GM23338 (cell line): Measurements from ENCODE around the gene GNPTAB. TPM values are rescaled to one million over a fixed set of nuclear protein-coding genes. Genes with fewer than 3 reads are reported as not detected.

ENCODE experiments used
- ATAC-seq: fragments of 200-7000 bp; cut with Tn5 transposase; 3 replicates; pipeline ENCODE4 v1.9.1; 2020
- DNase-seq: peaks from one replicate; pipeline ENCODE4 v3.0.0-alpha.2; 2015; ENCODE audit warnings: low spot score
- H2AFZ ChIP-seq: fragments of 200-600 bp; sonication (generic); 2 replicates; pipeline ENCODE4 v1.8.0; 2016; ENCODE audit warnings: antibody characterized with exemption, mild to moderate bottlenecking, moderate library complexity
- H3F3A ChIP-seq: fragments of 200-600 bp; sonication (generic); replicated peaks from 2 replicates; pipeline ENCODE4 v1.8.0; 2017; ENCODE audit warnings: antibody characterized with exemption, mixed run types, low read depth
- H3K27ac ChIP-seq: fragments of 200-600 bp; sonication (generic); 2 replicates; pipeline ENCODE4 v1.6.1; 2016; ENCODE audit warnings: low read depth
- H3K27me3 ChIP-seq: fragments of 200-600 bp; sonication (generic); 2 replicates; pipeline ENCODE4 v1.8.0; 2016; ENCODE audit warnings: mild to moderate bottlenecking, mixed run types, moderate library complexity; ENCODE audit not compliant: insufficient read depth
- H3K36me3 ChIP-seq: fragments of 200-600 bp; sonication (generic); 2 replicates; pipeline ENCODE4 v1.8.0; 2016; ENCODE audit warnings: mild to moderate bottlenecking; ENCODE audit not compliant: insufficient read depth
- H3K4me1 ChIP-seq: fragments of 200-600 bp; sonication (generic); 2 replicates; pipeline ENCODE4 v1.8.0; 2016; ENCODE audit warnings: mild to moderate bottlenecking, moderate library complexity; ENCODE audit not compliant: insufficient read depth
- H3K4me2 ChIP-seq: fragments of 200-600 bp; sonication (generic); 2 replicates; pipeline ENCODE4 v1.7.1; 2017; ENCODE audit warnings: mixed run types
- H3K4me3 ChIP-seq: fragments of 200-600 bp; sonication (generic); 2 replicates; pipeline ENCODE4 v1.6.1; 2016; ENCODE audit warnings: mixed run types
- H3K79me2 ChIP-seq: fragments of 200-600 bp; sonication (generic); replicated peaks from 2 replicates; pipeline ENCODE4 v1.8.0; 2017; ENCODE audit warnings: mild to moderate bottlenecking; ENCODE audit not compliant: insufficient read depth
- H3K9me2 ChIP-seq: fragments of 200-600 bp; sonication (generic); 2 replicates; pipeline ENCODE4 v1.8.0; 2017; ENCODE audit not compliant: insufficient read depth
- H4K20me1 ChIP-seq: fragments of 200-600 bp; sonication (generic); replicated peaks from 2 replicates; pipeline ENCODE4 v1.8.0; 2017; ENCODE audit warnings: mild to moderate bottlenecking; ENCODE audit not compliant: insufficient read depth
- H3K27ac Mint-ChIP-seq: 2 replicates; pipeline ENCODE4 v1.8.0; 2020; ENCODE audit warnings: inconsistent platforms, mild to moderate bottlenecking, moderate library complexity, mixed read lengths
- H3K27me3 Mint-ChIP-seq: 3 replicates; pipeline ENCODE4 v1.8.0; 2022; ENCODE audit warnings: low read depth, mild to moderate bottlenecking, moderate library complexity, mixed read lengths, inconsistent platforms; ENCODE audit not compliant: insufficient read depth, poor library complexity
- H3K36me3 Mint-ChIP-seq: 3 replicates; pipeline ENCODE4 v1.8.0; 2021; ENCODE audit warnings: low read depth, mild to moderate bottlenecking, inconsistent platforms, moderate library complexity, mixed read lengths
- H3K4me1 Mint-ChIP-seq: 3 replicates; pipeline ENCODE4 v1.8.0; 2020; ENCODE audit warnings: mild to moderate bottlenecking, inconsistent platforms, mixed read lengths
- H3K4me3 Mint-ChIP-seq: 3 replicates; pipeline ENCODE4 v1.8.0; 2021; ENCODE audit warnings: moderate library complexity, mild to moderate bottlenecking, inconsistent platforms, mixed read lengths
- H3K9me3 Mint-ChIP-seq: 3 replicates; pipeline ENCODE4 v1.8.0; 2020; ENCODE audit warnings: moderate library complexity, mild to moderate bottlenecking, inconsistent platforms, mixed read lengths
- CREB1 ChIP-seq: fragments of 250-450 bp; sonication (Bioruptor Pico); IDR thresholded peaks from 2 replicates; pipeline ENCODE4 v1.5.0; 2020; ENCODE audit warnings: low read depth, mild to moderate bottlenecking, moderate library complexity
- EZH2 ChIP-seq: fragments of 200-600 bp; sonication (generic); IDR thresholded peaks from one replicate; pipeline ENCODE4 v1.8.0; 2017; ENCODE audit warnings: antibody characterized with exemption, mild to moderate bottlenecking, low read depth; ENCODE audit not compliant: unreplicated experiment
- EZH2phosphoT487 ChIP-seq: fragments of 200-600 bp; sonication (generic); IDR thresholded peaks from one replicate; pipeline ENCODE4 v1.8.1; 2018; ENCODE audit warnings: antibody characterized with exemption; ENCODE audit not compliant: unreplicated experiment
- JUNB ChIP-seq: IDR thresholded peaks from one replicate; pipeline ENCODE4 v1.6.1; 2016; ENCODE audit warnings: antibody characterized with exemption; ENCODE audit not compliant: unreplicated experiment
- NANOG ChIP-seq: IDR thresholded peaks from 2 replicates; pipeline ENCODE4 v1.6.1; 2016; ENCODE audit warnings: antibody characterized with exemption, borderline replicate concordance
- POLR2AphosphoS5 ChIP-seq: IDR thresholded peaks from 2 replicates; pipeline ENCODE4 v1.6.1; 2016; ENCODE audit warnings: antibody characterized with exemption, low read depth
- STAT1 ChIP-seq: IDR thresholded peaks from one replicate; pipeline ENCODE4 v1.6.1; 2016; ENCODE audit warnings: antibody characterized with exemption; ENCODE audit not compliant: unreplicated experiment
- ZNF114 ChIP-seq: fragments of 250-450 bp; sonication (Bioruptor Pico); IDR thresholded peaks from 2 replicates; pipeline ENCODE4 v1.5.0; 2020; ENCODE audit warnings: mild to moderate bottlenecking, moderate library complexity
- ZNF331 ChIP-seq: fragments of 250-450 bp; sonication (Bioruptor Pico); IDR thresholded peaks from 2 replicates; pipeline ENCODE4 v1.5.0; 2020; ENCODE audit warnings: low read depth, mild to moderate bottlenecking, moderate library complexity
- polyA plus RNA-seq: library from polyadenylated mRNA; unstranded; fragments of >200 nt; fragmentation: Nextera tagmentation; extraction: Ambion mirVana; gene quantifications from 2 replicates; pipeline ENCODE4 v1.2.1, GENCODE V29; 2016
- total RNA-seq: library from RNA; depleted of rRNA; stranded (reverse); fragments of >200 nt; shearing (Covaris generic); gene quantifications from 2 replicates; pipeline ENCODE4 v1.2.3, GENCODE V29; 2014
- TF ChIP-seq, protein P1 (sequence below): fragments of 250-450 bp; sonication (Bioruptor Pico); IDR thresholded peaks from 2 replicates; pipeline ENCODE4 v1.5.0; 2020; ENCODE audit warnings: mild to moderate bottlenecking, moderate library complexity
- TF ChIP-seq, protein P2 (sequence below): IDR thresholded peaks from one replicate; pipeline ENCODE4 v1.6.1; 2018; ENCODE audit warnings: antibody characterized with exemption; ENCODE audit not compliant: unreplicated experiment
- TF ChIP-seq, protein P3 (sequence below), 2 experiments: fragments of 200-600 bp in 1 of 2; sonication (generic) in 1 of 2; conservative IDR thresholded peaks; 2 replicates each; pipeline versions ENCODE4 v1.5.1 to v1.6.1; 2016 to 2017; ENCODE audit warnings: antibody characterized with exemption in 2 of 2, low read depth in 2 of 2, mild to moderate bottlenecking in 2 of 2, moderate library complexity in 1 of 2
- TF ChIP-seq, protein P4 (sequence below): IDR thresholded peaks from 2 replicates; pipeline ENCODE4 v1.6.1; 2016; ENCODE audit warnings: antibody characterized with exemption

The GNPTAB gene
- total and polyA plus RNA-seq, 2 experiments from 2014 or later, result 23.6 to 58.3 TPM

DNA sequence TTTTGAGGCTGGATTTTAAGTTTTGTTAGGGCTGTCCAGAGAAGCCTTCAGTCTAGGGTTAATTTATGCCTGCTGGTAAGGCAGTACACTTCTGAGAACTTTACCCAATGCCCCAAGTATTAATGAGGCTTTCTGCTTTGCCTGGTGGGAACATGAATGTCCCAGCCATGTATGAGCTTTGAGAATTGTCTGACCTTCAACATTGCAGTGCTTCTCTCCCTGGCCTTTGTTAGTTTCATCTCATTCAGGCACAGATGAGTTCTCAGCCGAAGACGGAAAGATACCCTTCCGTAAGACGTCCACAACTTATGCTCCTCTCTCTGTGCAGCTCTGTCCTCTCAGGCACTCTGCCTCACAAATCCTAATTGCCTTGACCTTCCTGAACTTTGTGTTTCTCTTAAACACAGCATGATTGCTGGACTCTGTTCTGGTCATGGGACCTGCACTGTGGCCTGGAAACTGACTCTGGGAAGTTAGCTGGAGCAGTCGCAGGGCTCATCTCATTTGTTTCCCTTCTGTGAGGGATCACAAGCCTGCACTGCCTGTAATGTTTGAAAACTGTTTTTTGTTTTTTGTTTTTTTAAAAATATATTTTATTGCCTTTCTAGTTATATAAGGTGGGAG, 117.6 kb downstream of the GNPTAB start:
- DNase-seq, result no peak
- H4K20me1 ChIP-seq, result no peaks in the 10 kb centered on the region
- H3K79me2 ChIP-seq, result peaks cover 9% of the 10 kb centered on the region; the same call in 1 of the 2 replicates
- no peak for TF ChIP-seq EZH2phosphoT487
- TF ChIP-seq JUNB, result no peak
- no peak for TF ChIP-seq STAT1
- TF ChIP-seq, protein P1, sequence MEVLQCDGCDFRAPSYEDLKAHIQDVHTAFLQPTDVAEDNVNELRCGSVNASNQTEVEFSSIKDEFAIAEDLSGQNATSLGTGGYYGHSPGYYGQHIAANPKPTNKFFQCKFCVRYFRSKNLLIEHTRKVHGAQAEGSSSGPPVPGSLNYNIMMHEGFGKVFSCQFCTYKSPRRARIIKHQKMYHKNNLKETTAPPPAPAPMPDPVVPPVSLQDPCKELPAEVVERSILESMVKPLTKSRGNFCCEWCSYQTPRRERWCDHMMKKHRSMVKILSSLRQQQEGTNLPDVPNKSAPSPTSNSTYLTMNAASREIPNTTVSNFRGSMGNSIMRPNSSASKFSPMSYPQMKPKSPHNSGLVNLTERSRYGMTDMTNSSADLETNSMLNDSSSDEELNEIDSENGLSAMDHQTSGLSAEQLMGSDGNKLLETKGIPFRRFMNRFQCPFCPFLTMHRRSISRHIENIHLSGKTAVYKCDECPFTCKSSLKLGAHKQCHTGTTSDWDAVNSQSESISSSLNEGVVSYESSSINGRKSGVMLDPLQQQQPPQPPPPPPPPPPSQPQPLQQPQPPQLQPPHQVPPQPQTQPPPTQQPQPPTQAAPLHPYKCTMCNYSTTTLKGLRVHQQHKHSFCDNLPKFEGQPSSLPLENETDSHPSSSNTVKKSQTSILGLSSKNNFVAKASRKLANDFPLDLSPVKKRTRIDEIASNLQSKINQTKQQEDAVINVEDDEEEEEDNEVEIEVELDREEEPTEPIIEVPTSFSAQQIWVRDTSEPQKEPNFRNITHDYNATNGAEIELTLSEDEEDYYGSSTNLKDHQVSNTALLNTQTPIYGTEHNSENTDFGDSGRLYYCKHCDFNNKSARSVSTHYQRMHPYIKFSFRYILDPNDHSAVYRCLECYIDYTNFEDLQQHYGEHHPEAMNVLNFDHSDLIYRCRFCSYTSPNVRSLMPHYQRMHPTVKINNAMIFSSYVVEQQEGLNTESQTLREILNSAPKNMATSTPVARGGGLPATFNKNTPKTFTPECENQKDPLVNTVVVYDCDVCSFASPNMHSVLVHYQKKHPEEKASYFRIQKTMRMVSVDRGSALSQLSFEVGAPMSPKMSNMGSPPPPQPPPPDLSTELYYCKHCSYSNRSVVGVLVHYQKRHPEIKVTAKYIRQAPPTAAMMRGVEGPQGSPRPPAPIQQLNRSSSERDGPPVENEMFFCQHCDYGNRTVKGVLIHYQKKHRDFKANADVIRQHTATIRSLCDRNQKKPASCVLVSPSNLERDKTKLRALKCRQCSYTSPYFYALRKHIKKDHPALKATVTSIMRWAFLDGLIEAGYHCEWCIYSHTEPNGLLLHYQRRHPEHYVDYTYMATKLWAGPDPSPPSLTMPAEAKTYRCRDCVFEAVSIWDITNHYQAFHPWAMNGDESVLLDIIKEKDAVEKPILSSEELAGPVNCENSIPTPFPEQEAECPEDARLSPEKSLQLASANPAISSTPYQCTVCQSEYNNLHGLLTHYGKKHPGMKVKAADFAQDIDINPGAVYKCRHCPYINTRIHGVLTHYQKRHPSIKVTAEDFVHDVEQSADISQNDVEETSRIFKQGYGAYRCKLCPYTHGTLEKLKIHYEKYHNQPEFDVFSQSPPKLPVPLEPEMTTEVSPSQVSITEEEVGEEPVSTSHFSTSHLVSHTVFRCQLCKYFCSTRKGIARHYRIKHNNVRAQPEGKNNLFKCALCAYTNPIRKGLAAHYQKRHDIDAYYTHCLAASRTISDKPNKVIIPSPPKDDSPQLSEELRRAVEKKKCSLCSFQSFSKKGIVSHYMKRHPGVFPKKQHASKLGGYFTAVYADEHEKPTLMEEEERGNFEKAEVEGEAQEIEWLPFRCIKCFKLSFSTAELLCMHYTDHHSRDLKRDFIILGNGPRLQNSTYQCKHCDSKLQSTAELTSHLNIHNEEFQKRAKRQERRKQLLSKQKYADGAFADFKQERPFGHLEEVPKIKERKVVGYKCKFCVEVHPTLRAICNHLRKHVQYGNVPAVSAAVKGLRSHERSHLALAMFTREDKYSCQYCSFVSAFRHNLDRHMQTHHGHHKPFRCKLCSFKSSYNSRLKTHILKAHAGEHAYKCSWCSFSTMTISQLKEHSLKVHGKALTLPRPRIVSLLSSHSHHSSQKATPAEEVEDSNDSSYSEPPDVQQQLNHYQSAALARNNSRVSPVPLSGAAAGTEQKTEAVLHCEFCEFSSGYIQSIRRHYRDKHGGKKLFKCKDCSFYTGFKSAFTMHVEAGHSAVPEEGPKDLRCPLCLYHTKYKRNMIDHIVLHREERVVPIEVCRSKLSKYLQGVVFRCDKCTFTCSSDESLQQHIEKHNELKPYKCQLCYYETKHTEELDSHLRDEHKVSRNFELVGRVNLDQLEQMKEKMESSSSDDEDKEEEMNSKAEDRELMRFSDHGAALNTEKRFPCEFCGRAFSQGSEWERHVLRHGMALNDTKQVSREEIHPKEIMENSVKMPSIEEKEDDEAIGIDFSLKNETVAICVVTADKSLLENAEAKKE (CRISPR knock-in tag), result no peak
- TF ChIP-seq POLR2AphosphoS5, result no peak
- no peak for TF ChIP-seq ZNF331 (CRISPR knock-in tag)
- no peak for TF ChIP-seq CREB1 (CRISPR knock-in tag)
- TF ChIP-seq, protein P2, sequence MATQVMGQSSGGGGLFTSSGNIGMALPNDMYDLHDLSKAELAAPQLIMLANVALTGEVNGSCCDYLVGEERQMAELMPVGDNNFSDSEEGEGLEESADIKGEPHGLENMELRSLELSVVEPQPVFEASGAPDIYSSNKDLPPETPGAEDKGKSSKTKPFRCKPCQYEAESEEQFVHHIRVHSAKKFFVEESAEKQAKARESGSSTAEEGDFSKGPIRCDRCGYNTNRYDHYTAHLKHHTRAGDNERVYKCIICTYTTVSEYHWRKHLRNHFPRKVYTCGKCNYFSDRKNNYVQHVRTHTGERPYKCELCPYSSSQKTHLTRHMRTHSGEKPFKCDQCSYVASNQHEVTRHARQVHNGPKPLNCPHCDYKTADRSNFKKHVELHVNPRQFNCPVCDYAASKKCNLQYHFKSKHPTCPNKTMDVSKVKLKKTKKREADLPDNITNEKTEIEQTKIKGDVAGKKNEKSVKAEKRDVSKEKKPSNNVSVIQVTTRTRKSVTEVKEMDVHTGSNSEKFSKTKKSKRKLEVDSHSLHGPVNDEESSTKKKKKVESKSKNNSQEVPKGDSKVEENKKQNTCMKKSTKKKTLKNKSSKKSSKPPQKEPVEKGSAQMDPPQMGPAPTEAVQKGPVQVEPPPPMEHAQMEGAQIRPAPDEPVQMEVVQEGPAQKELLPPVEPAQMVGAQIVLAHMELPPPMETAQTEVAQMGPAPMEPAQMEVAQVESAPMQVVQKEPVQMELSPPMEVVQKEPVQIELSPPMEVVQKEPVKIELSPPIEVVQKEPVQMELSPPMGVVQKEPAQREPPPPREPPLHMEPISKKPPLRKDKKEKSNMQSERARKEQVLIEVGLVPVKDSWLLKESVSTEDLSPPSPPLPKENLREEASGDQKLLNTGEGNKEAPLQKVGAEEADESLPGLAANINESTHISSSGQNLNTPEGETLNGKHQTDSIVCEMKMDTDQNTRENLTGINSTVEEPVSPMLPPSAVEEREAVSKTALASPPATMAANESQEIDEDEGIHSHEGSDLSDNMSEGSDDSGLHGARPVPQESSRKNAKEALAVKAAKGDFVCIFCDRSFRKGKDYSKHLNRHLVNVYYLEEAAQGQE, result no peak
- TF ChIP-seq EZH2, result no peak
- TF ChIP-seq ZNF114, result no peak
- TF ChIP-seq NANOG, result no peak
- TF ChIP-seq, protein P3, sequence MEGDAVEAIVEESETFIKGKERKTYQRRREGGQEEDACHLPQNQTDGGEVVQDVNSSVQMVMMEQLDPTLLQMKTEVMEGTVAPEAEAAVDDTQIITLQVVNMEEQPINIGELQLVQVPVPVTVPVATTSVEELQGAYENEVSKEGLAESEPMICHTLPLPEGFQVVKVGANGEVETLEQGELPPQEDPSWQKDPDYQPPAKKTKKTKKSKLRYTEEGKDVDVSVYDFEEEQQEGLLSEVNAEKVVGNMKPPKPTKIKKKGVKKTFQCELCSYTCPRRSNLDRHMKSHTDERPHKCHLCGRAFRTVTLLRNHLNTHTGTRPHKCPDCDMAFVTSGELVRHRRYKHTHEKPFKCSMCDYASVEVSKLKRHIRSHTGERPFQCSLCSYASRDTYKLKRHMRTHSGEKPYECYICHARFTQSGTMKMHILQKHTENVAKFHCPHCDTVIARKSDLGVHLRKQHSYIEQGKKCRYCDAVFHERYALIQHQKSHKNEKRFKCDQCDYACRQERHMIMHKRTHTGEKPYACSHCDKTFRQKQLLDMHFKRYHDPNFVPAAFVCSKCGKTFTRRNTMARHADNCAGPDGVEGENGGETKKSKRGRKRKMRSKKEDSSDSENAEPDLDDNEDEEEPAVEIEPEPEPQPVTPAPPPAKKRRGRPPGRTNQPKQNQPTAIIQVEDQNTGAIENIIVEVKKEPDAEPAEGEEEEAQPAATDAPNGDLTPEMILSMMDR (conservative IDR thresholded peaks at IDR 0.05; ENCODE audit: low read depth in 2 of 2), result no peak
- TF ChIP-seq, protein P4, sequence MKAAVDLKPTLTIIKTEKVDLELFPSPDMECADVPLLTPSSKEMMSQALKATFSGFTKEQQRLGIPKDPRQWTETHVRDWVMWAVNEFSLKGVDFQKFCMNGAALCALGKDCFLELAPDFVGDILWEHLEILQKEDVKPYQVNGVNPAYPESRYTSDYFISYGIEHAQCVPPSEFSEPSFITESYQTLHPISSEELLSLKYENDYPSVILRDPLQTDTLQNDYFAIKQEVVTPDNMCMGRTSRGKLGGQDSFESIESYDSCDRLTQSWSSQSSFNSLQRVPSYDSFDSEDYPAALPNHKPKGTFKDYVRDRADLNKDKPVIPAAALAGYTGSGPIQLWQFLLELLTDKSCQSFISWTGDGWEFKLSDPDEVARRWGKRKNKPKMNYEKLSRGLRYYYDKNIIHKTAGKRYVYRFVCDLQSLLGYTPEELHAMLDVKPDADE, result no peak
- H3K36me3 ChIP-seq, result no peaks in the 10 kb centered on the region
- no peaks in the 10 kb centered on the region for H3K9me2 ChIP-seq
- no peak overlapping the region for H3K4me2 ChIP-seq
- peaks cover 7% of the 10 kb centered on the region; the same call in 2 of the 3 replicates for H3K4me1 Mint-ChIP-seq
- H3K36me3 Mint-ChIP-seq, result no peaks in the 10 kb centered on the region; the same call in 2 of the 3 replicates
- H3K4me1 ChIP-seq, result no peaks in the 10 kb centered on the region; the same call in none of the 2 replicates
- no peaks in the 10 kb centered on the region for H3K27me3 Mint-ChIP-seq
- no peak overlapping the region for H3K27ac ChIP-seq
- no peak overlapping the region for H2AFZ ChIP-seq
- peak overlapping the region; percentile 53; the same call in 1 of the 2 replicates for H3K27ac Mint-ChIP-seq
- no peak overlapping the region for H3K4me3 ChIP-seq
- no peak for ATAC-seq
- no peak overlapping the region for H3K4me3 Mint-ChIP-seq
- H3K9me3 Mint-ChIP-seq, result no peaks in the 10 kb centered on the region
- no peaks in the 10 kb centered on the region for H3F3A ChIP-seq
- no peaks in the 10 kb centered on the region for H3K27me3 ChIP-seq
